ENCODE data around the gene PDE4B. TPM values are rescaled to one million over a fixed set of nuclear protein-coding genes. Genes with fewer than 3 reads are reported as not detected.

PDE4B gene
- polyA plus RNA-seq, 1 donor from 2014 or later, result 135 TPM

DNA sequence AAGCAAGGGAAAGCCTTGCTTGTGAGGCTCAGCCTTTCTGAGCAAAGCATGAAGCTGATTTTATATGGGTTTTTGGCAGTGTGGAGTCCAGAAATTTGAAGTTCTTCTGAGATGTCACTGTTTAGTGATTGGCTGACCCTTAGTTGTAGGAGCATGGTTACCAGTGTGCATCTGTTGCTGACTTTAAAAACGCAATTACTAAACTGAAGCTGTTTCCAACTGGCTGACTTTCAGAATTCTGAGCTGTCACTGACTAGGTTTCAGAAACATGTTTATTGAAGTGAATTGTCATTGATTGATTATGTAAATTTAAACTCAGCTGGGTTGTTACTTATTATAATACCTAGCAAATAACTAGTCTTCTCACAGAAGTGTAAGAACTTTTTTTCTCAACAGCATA lies 89.4 kb downstream of the PDE4B start:
- Histone ChIP-seq H3K9me3 (ENCODE audit: low read length) (no peaks in the 10 kb centered on the region), H3K4me3 (ENCODE audit: low read length) (no peak overlapping the region), H3K36me3 (ENCODE audit: insufficient read depth, low read length) (no peaks in the 10 kb centered on the region), H3K79me2 (replicated peaks; ENCODE audit: insufficient read depth, low read length) (no peaks in the 10 kb centered on the region), H3K27me3 (ENCODE audit: insufficient read depth, low read depth, low read length) (no peaks in the 10 kb centered on the region), H3K27ac (ENCODE audit: low read length) (no peak overlapping the region), H3K4me2 (ENCODE audit: low read length) (no peak overlapping the region), H3K9me2 (ENCODE audit: insufficient read depth, low read length) (no peaks in the 10 kb centered on the region), H2AFZ (ENCODE audit: low read depth, low read length) (no peak overlapping the region), H3K9ac (ENCODE audit: low read length) (no peak overlapping the region), H4K20me1 (ENCODE audit: insufficient read depth) (no peaks in the 10 kb centered on the region), H3F3A (ENCODE audit: insufficient read depth, low read length, poor library complexity, severe bottlenecking) (no peaks in the 10 kb centered on the region)
- TF ChIP-seq, protein P1, sequence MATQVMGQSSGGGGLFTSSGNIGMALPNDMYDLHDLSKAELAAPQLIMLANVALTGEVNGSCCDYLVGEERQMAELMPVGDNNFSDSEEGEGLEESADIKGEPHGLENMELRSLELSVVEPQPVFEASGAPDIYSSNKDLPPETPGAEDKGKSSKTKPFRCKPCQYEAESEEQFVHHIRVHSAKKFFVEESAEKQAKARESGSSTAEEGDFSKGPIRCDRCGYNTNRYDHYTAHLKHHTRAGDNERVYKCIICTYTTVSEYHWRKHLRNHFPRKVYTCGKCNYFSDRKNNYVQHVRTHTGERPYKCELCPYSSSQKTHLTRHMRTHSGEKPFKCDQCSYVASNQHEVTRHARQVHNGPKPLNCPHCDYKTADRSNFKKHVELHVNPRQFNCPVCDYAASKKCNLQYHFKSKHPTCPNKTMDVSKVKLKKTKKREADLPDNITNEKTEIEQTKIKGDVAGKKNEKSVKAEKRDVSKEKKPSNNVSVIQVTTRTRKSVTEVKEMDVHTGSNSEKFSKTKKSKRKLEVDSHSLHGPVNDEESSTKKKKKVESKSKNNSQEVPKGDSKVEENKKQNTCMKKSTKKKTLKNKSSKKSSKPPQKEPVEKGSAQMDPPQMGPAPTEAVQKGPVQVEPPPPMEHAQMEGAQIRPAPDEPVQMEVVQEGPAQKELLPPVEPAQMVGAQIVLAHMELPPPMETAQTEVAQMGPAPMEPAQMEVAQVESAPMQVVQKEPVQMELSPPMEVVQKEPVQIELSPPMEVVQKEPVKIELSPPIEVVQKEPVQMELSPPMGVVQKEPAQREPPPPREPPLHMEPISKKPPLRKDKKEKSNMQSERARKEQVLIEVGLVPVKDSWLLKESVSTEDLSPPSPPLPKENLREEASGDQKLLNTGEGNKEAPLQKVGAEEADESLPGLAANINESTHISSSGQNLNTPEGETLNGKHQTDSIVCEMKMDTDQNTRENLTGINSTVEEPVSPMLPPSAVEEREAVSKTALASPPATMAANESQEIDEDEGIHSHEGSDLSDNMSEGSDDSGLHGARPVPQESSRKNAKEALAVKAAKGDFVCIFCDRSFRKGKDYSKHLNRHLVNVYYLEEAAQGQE (IDR thresholded peaks at IDR 0.05; ENCODE audit: borderline replicate concordance), result no peak
- TF ChIP-seq RAD21 (conservative IDR thresholded peaks at IDR 0.05), result no peak
- TF ChIP-seq EP300 (conservative IDR thresholded peaks at IDR 0.05; ENCODE audit: poor library complexity, severe bottlenecking), result no peak
- no peak for TF ChIP-seq MXI1 (conservative IDR thresholded peaks at IDR 0.05; ENCODE audit: poor library complexity, severe bottlenecking)
- no peak for TF ChIP-seq EZH2 (IDR thresholded peaks at IDR 0.05; ENCODE audit: borderline replicate concordance, insufficient read depth, low read length, poor library complexity, severe bottlenecking)
- TF ChIP-seq, protein P2, sequence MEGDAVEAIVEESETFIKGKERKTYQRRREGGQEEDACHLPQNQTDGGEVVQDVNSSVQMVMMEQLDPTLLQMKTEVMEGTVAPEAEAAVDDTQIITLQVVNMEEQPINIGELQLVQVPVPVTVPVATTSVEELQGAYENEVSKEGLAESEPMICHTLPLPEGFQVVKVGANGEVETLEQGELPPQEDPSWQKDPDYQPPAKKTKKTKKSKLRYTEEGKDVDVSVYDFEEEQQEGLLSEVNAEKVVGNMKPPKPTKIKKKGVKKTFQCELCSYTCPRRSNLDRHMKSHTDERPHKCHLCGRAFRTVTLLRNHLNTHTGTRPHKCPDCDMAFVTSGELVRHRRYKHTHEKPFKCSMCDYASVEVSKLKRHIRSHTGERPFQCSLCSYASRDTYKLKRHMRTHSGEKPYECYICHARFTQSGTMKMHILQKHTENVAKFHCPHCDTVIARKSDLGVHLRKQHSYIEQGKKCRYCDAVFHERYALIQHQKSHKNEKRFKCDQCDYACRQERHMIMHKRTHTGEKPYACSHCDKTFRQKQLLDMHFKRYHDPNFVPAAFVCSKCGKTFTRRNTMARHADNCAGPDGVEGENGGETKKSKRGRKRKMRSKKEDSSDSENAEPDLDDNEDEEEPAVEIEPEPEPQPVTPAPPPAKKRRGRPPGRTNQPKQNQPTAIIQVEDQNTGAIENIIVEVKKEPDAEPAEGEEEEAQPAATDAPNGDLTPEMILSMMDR (IDR thresholded peaks at IDR 0.05; ENCODE audit: poor library complexity, severe bottlenecking), result no peak
- no peak for TF ChIP-seq POLR2AphosphoS5 (IDR thresholded peaks at IDR 0.05)
- no peak for TF ChIP-seq TAF1 (IDR thresholded peaks at IDR 0.05; ENCODE audit: low read depth)

DNA sequence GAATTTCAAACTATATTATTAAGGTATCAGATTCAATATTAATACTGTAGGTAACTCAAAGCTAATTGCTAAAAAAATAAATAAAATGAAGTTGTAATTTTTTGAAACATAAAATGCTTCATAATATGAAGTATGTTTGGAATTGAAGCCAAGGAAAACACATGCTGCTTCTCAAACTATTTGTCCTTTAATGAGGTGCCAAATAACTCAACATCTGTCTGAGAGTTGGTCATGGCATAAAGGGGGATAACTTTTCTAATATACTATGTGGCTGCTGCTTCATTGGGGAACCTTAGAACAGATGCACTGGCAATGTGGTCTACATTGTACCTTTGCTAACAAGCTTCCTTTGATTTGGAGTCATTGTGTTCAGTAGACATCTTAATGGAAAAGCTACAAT lies 96.7 kb downstream of the PDE4B start:
- Histone ChIP-seq H3K36me3 (ENCODE audit: insufficient read depth, low read length) (no peaks in the 10 kb centered on the region), H3K79me2 (replicated peaks; ENCODE audit: insufficient read depth, low read length) (no peaks in the 10 kb centered on the region), H4K20me1 (ENCODE audit: insufficient read depth) (no peaks in the 10 kb centered on the region), H3K4me3 (ENCODE audit: low read length) (no peak overlapping the region), H3K27me3 (ENCODE audit: insufficient read depth, low read depth, low read length) (no peaks in the 10 kb centered on the region), H3K9me2 (ENCODE audit: insufficient read depth, low read length) (no peaks in the 10 kb centered on the region), H3K27ac (ENCODE audit: low read length) (no peak overlapping the region), H3K9me3 (ENCODE audit: low read length) (no peaks in the 10 kb centered on the region), H3F3A (ENCODE audit: insufficient read depth, low read length, poor library complexity, severe bottlenecking) (no peaks in the 10 kb centered on the region), H2AFZ (ENCODE audit: low read depth, low read length) (no peak overlapping the region), H3K9ac (ENCODE audit: low read length) (no peak overlapping the region), H3K4me2 (ENCODE audit: low read length) (no peak overlapping the region)
- TF ChIP-seq, protein P1 (IDR thresholded peaks at IDR 0.05; ENCODE audit: borderline replicate concordance), result no peak
- TF ChIP-seq EP300 (conservative IDR thresholded peaks at IDR 0.05; ENCODE audit: poor library complexity, severe bottlenecking) (no peak), POLR2AphosphoS5 (IDR thresholded peaks at IDR 0.05) (no peak), TAF1 (IDR thresholded peaks at IDR 0.05; ENCODE audit: low read depth) (no peak), MXI1 (conservative IDR thresholded peaks at IDR 0.05; ENCODE audit: poor library complexity, severe bottlenecking) (no peak), EZH2 (IDR thresholded peaks at IDR 0.05; ENCODE audit: borderline replicate concordance, insufficient read depth, low read length, poor library complexity, severe bottlenecking) (no peak), RAD21 (conservative IDR thresholded peaks at IDR 0.05) (no peak), SMC3 (conservative IDR thresholded peaks at IDR 0.05; ENCODE audit: poor library complexity) (no peak)
- TF ChIP-seq, protein P2 (IDR thresholded peaks at IDR 0.05; ENCODE audit: poor library complexity, severe bottlenecking), result no peak

Data from neural cell (in vitro differentiated cells).